Right lung (tissue), 5 donors: ENCODE data around the gene SEZ6L2. TPM values are rescaled to one million over a fixed set of nuclear protein-coding genes. Genes with fewer than 3 reads are reported as not detected.
"Not testable (repeated sequence)": the region's sequence is repeated elsewhere in the genome, so short reads cannot be mapped to it uniquely, and the experiment has no call there.

ENCODE experiments used
- DNase-seq, 2 donors: peaks; one replicate each; pipeline ENCODE4 v3.0.0-alpha.2; 2013
- polyA plus RNA-seq, 5 donors: library from polyadenylated mRNA; unstranded; fragments of 120-200 nt; gene quantifications; one replicate each; pipeline versions ENCODE4 v1.2.1 to v1.2.3, GENCODE V29; 2013; ENCODE audit warnings: inconsistent platforms in 1 of 5, low replicate concordance in 1 of 5; ENCODE audit not compliant: insufficient read length in 5 of 5, insufficient read depth in 1 of 5

SEZ6L2 gene
- polyA plus RNA-seq, 5 donors: 4.1 to 7.8 (median 5.2) TPM

DNA sequence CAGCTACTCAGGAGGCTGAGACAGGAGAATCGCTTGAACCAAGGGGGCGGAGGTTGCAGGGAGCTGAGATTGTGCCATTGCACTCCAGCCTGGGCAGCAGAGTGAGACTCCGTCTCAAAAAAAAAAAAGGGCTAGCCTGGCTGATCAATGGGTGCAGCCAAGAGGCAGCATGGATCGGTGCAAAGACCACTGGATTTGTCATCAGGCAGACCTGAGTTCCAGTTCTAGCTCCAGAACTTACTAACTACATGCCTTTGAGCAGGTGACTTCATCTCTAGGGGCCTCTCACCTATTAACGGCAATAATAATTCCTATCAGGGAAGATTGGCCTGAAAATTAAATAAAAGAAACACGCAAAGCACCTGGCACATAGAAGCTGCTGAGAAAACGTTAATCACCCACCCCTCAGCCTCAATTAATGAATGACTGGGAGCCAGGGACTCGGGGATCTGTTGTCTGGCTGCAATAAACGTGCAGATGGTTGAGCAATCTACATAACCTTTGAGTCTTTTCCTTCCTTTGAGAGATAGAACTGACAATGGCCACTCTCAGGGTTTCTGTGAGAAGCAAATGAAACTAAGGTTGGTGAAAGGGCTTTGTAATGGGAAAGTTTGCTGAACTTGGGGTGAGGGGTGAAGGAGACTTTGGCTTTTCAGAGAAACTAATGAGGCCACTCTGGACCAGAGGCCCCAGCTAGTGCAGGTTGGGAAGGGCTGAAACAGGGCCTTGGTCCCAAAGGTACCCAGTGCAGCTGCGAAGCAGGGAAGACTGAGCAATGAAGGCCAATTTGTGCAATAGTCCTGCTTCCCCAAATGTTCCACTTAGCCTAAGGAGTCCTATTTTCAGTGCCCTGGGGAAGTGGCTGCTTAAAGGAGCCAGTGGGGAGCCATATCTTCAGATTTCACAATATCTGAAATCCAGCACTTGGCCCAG, 7.6 kb downstream of the SEZ6L2 start:
- DNase-seq: no peak

DNA sequence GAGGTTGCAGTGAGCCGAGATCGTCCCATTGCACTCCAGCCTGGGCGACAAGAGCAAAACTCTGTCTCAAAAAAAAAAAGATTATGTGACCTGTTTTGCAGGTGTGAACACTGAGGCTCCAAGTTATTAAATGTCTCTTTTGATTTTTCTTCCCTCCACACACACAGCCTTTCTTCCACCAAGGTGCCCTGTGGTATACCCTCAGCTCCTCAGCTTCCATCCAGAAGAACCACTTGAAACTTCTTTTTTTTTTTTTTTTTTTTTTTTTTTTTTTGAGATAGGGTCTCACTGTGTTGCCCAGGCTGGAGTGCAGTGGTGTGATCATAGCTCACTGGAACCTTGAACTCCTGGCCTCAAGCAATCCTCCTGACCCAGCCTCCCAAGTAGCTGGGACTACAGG, 10.0 kb downstream of the SEZ6L2 start:
- not testable (repeated sequence) for DNase-seq

DNA sequence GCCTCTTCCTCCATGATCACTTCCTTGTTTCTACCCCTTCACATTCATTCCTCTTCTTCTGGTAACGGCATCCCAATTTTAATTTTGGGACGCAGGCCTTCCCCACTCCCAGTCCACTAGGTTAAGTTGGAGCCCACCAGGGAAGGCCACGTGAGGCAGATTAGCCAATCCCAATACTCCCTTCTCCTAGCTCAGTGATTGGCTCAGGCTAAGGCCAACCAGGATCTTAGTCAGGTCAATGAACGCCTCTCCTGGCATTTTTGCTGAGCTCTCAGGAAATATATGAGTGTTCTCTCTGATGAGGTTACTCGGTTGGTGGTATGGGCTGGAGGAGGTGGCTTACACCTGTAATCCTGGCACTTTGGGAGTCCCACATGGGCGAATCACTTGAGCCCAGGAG, 15.4 kb downstream of the SEZ6L2 start:
- no peak for DNase-seq

DNA sequence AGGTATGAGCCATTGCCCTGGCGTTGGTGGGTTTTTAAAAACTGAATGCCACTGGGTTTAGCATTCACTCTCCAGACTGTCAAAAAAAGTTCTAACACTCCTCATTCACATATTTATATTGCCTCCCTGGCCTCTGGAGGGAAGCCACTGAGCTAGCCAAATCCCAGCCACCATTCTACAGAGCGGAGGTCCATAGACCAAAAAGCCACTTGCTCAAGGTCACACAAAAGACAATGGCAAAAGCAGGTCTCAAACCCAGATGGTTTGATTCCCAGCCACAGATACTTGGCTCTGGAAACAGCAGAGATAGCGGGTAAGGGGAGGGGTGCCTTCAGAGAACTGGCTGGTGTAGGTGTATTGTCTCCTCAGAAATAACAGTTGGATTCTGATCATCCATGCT, 18.3 kb downstream of the SEZ6L2 start:
- DNase-seq: no peak

DNA sequence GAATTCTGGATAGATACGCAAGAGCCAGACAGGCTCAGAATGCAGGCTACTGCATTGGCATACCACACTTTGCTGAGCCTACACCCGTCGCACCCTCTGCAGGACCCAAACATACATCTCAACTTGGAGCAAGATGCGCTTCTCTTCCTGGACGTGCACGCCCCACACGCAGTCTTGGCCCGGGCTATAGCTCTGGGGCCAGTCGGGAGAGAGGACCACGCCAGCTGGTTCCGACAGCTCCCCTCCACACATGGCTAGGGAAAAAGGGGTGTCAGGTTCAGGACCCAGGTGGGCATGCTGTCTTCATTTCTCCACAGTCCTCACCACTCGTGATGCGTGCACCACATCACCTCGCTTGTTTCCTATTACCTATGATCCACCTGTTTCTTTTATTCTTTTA, 21.2 kb downstream of the SEZ6L2 start:
- no peak for DNase-seq

DNA sequence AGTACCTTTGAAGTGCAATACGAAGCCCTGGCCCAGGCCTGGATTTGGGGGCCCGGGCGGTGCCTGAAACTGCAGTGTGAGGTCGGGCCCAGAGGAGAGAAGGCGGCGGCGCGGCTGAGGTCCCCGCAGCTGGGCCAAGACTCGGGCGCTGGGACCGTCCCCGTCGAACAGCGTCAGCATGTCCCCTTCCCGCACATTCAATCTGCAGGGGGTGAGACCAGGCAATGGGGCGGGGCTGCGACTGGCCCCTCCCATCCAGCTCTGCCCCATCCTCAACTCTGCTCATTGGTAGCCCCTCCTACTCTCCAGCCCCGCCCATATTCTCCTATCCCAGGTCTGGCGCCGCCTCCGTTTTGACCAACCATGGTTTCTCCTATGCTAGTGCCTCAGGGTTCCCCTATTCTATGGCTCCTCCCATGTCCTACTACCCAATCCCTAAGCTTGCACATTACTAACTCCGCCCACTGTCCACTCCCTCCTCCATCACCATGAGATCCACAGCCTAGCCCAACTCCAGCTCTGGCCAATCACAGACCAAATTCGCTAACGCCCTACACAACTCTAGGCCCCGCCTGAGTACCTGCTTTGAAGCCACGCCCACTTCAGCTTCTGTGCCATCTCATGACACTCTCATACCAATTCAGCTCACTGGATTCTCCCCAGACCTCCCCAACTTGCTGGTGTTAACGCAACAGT, 21.9 kb downstream of the SEZ6L2 start:
- DNase-seq: no peak

DNA sequence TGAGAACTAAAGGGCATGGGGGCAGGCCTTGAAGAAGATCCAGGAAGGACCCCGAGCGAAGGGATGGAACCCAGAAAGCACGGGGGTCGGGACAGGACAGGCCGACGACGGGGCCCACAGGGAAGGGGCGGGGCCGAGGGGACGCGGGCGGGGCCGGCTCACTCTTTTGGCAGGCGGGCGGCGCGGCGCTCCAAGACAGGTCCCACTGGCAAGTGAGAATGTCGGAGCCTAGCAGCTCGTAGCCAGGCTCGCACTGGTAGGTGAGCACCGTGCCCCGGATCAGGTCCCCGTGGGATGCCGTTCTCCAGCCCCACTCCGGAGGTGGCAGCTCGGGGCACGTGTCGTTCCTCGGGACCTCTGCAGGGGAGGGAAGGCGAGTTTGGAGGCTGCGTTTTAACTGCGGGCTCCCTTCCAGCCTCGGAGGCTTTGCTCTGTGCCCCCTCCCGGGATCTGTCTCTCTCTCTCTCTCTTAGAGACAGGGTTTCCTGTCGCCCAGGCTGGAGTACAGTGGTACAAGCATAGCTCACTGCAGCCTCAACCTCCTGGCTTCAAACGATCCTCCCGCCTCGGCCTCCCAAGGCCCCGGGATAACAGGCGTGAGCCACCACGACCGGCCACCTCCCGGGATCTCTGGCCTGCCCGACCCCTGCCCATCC, 22.6 kb downstream of the SEZ6L2 start:
- DNase-seq: no peak

DNA sequence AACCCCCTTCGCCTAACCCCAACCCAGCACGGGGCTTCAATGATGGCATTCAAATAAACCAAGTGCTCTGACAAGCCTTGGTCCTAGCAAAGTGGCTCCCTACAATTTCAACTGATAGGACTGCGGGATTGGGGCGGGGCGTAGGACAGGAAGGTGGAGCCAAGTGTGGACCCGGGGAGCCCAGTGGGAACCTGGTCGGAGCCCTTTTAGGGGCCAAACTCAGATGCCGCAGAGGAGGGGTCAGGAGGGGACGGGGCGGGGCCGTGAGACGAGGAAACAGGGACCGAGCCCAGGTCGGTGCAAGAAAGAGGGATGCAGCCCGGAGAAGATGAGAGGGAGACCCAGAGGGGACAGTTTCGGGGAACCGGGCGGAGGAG, 23.1 kb downstream of the SEZ6L2 start:
- no peak for DNase-seq

DNA sequence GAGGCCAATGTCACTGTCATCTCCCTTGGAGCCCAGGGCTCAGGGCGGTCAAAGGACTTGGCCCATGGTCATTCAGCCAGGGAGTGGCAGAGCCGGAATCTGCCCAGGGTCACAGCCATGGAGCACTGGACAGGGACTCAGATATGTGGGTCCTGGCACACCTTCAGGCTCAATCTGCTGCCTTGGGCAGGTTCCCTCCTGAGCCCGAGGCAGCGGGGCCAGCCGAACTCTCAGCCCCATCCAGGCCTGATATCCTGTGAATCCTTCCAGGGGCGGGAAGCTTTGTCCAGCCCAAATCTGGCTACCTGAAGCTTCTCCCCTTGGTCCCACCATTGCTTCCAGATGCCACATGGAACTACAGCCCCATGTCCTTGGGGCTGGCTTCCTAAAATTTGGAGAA, 24.1 kb downstream of the SEZ6L2 start:
- no peak for DNase-seq

DNA sequence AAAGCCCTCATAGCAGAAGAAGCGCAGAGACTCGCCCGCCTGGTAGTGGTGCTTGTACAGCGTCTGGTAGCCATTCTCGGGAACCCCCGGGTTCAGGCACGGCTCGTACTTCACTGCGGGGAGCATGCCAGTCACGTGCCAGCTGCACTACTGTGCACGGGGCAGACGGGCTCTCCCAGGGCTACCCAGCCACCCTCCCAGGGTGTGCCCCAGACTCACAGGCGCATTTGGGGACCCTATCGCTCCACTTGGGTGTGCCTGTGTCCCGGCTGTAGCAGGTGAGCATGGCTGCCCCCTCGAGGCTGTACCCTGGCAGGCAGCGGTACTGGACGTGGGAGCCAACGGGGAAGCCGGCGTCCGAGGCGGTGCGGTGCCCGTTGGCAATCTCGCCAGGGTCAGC, 26.0 kb downstream of the SEZ6L2 start:
- DNase-seq: no peak

DNA sequence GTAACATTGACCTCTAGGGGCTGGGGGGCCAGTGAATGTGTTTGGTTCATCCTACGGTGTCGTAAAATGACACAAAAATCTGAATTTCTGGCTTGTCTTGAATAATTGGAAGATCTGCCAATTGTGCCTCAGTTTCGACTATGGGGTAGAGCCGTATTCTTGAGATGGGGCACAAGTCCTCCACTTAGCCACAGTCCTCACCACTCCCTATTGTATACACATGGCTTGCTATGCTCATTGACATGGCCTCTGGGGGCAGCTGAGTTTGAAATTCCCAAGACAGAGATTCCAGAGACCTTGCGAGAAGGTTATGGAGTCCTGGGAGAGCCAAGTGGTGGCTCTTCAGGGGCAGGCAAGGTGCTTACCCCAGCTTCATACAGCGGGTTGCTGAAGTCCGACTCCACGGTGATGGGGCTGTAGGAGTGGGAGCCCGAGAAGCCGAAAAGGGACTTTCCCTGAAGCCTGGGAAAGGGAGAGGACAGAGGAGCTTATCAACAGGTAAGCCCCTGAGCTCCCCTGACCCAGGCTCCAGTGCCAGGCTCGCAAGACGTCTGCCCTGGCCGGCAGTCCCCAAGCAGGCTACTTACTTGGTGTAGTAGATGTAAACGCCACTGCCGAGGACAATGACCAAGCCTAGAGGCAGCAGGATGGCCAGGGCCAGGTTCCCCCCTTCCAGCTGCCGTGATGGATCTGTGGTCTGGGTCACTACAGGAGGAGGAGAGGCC, 27.4 kb downstream of the SEZ6L2 start:
- no peak for DNase-seq

DNA sequence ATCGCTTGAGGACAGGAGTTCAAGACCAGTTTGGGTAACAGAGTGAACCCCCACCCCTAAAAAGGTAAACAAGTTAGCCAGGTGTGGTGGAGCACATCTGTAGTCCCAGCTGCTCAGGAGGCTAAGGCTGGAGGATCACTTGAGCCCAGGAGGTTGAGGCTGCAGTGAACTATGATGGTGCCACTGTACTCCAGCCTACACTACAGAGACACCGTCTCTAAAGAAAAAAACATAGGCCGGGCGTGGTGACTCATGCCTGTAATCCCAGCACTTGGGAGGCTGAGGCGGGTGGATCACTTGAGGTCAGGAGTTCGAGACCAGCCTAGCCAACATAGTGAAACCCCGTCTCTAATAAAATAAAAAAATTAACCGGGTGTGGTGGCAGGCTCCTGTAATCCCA, 30.3 kb downstream of the SEZ6L2 start:
- DNase-seq: not testable (repeated sequence)

DNA sequence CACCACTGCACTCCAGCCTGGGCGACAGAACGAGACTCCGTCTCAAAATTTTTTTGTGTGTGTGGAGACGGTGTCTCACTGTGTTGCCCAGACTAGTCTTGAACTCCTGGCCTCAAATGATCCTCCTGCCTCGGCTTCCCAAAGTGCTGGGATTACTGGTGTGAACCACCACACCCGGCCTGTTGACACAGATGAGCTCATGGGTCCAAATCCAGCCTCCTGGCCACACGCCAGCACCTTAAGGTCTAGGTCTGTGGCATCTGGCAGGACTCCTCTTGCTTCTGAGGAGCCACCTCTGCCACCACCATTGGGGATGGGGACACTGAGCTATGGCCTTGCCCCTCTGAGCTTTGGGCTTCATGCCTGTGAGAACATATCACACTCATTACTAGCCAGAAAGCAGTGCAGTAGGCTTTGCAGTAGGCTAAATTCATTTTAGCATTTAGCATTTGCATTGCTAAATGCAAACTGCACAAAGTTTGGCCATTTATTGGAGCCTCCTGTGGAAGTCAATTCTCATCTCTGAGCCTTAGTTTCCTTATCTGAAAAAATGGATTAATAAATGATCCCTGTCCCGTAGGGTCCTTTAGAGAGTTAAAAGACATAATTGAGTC, 30.8 kb downstream of the SEZ6L2 start:
- DNase-seq: no peak

DNA sequence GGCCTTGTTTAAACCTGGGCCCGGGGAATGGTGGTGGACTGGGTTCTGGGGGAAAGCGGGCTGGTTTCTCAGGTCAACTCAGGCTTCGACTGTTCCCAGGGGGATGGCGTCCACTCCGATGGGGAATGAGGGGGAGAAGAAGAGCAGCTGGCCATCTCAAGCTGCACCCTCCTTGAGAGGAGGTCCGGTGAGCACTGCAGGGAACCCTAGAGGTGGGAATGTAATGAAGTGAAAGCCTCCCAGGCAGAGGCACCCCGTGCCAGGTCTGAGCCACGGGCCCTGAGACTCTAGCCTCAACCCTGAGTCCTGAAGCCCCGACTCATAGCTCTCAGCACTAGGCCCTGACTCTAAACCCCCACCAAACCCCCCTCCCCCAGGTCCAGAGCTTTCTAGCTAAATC, 35.1 kb downstream of the SEZ6L2 start:
- DNase-seq: no peak

DNA sequence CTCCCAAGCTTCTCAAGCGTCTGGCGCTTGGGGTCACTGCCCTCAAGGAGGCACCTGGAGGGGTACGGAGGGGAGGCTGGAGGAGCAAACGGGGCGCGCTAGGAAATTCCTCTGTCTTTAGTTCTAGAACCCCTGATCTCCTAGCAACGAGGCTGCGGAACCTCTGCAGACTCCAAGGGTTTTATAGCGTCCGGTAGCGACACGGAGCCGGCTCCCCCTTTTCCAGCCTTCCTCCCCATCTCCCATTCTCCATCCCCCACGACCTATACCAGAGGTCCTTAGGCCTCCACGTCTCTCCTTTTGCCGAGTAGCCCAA, 35.7 kb downstream of the SEZ6L2 start:
- DNase-seq: no peak

DNA sequence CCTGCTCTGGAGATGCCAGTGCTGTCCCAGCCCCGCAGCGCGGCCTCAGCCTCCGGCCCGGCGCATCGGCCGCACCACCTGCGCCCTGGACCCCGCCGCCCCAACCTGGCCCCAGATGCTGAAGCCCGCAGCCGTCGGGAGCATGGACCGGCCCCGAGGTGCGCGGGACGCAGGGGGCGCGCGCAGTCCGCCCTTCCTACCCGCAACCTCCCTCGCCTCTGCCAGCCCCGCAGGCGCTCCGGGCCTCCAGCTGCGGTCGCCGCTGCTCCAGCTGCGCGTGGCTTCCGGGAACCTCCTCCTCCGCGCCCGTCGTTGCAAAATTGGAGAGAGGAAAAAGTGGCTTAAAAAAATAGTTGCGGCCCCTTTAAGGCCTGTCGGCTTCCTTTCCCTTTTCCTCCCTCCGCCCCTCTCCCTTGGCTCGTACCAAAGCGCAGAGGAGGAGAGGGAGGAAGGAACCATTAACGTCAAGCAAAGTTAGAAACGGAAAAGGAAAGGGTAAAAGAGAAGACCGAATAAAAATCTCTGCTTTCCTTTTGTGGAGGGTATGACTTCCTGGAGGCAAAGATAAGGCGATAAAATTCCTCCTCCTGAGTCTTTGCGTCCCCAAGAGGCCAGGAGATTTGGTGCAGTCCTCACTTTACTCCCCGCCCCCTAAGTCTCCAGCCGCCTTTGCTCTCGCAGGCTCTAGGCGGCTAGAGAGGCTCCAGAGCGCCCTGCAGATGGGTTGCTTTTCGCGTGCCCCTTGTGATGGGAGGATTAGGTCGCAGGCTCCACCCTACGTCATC, 36.3 kb downstream of the SEZ6L2 start, which contains the start of gene CDIPT:
CDIPT (minus strand) TSS at position 343 of the 785 bp plus-strand sequence. CDS start 369 bp downstream, outside the sequence.
- peak; percentile 96 to 97 for DNase-seq

DNA sequence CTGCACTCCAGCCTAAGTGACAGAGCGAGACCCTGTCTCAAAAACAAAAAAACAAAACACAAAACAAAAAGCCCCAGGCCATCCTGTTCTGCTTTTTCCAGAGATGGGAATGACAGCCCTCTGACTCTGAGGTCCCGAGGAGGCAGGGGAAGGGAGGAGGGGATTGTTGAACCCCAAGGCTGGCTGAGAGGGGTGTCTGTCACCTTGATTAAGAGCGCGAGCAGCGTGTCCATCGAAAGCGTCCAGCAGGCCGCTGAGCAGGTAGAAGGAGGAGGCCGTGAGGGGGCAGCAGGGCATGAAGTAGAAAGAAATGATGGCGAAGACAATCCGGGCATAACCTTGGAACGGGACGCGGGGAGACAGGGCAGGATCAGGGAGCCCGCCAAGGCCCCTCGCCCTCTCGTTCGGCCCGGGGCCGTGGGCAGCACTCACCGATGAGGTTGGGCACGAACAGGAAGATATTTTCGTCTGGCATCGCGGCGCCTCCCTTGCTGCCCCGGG, 36.9 kb downstream of the SEZ6L2 start:
- no peak for DNase-seq

DNA sequence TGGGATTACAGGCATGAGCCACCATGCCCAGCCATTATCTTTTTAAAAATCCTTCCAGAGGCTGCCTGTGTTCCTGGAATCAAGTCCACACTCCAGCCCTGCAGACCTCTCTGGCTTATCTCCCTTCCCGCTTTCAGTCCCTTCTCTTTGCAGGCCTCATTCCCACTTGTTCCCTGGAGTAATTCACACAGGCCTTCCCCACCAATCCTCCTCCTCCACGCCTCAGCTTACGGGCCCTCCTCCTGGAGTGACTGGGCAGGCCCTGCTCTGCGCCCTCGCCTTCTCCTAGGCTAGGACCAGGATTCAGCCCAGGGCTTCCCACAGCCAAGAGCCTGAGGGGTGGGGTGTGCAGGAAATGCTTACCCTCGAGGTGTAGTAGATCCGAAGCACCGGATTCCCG, 39.1 kb downstream of the SEZ6L2 start:
- no peak for DNase-seq

DNA sequence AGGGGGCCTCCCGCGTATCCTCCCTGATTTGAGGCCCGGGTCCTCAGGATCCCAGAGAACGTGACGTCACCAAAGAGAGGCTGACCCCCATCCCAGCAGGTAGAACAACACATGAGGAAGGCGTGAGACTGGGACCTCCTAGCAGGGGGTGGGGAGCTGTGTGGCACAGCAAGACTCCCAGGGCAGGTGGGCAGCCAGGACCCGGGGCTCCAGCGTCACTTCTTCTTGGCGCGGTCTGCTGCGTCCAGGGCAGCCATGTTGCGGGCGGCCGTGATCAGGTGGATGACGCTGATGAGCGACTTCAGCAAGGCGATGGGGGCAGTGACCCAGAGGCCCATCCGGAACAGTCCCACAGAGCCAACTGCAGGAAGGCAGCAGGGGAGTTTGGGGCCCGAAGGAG, 40.4 kb downstream of the SEZ6L2 start:
- DNase-seq: no peak

DNA sequence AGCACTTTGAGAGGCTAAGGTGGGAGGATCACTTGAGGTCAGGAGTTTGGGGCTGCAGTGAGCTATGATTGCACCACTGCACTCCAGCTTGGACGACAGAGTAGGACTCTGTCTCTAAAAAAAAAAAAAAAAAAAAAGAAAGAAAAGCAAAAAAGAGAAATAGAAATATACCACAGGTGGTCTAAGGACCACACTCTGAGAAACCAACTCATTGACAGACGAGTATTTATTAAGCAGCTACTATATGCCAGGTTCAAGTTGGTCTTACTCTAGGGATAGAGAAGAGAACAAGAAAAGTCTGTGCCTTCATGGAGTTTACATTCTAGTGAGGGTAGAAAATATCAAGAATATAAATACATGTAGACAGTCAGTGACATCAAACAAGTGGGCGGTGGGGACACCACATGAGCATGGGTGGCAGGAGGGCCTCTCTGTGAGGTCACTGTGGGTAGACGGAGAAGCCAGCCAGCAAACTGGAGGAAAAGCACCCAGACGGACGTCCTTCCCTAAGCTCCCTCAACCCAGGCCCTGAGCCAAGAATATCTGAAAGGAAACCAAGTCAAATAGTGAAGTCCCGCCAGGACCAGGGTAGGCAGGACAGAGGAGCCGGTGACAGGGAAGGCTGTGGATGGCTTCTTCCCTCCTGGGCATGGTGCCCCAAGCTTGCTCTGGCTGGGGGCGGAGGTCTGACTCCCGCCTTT, 41.1 kb downstream of the SEZ6L2 start:
- DNase-seq: no peak
